ACC112 (cell line): ENCODE measurements around the gene NXNL1.

ENCODE experiments used
- H2AFZ ChIP-seq: fragments of 200-600 bp; sonication (generic); one replicate; pipeline ENCODE4 v1.6.0; 2017; ENCODE audit warnings: antibody characterized with exemption, low read length; ENCODE audit not compliant: unreplicated experiment
- H3K27ac ChIP-seq: fragments of 200-600 bp; sonication (generic); 2 replicates; pipeline ENCODE4 v1.5.1; 2014; ENCODE audit warnings: low read depth, mild to moderate bottlenecking, antibody characterized with exemption, low read length, moderate library complexity
- H3K27me3 ChIP-seq: fragments of 200-600 bp; sonication (generic); 2 replicates; pipeline ENCODE4 v1.6.1; 2014; ENCODE audit warnings: mild to moderate bottlenecking, antibody characterized with exemption, low read length, moderate library complexity, mixed read lengths; ENCODE audit not compliant: insufficient read depth
- H3K36me3 ChIP-seq: fragments of 200-600 bp; sonication (generic); 2 replicates; pipeline ENCODE4 v1.6.1; 2016; ENCODE audit warnings: mild to moderate bottlenecking, antibody characterized with exemption, low read length, moderate library complexity, mixed read lengths; ENCODE audit not compliant: insufficient read depth
- H3K4me1 ChIP-seq: fragments of 200-600 bp; sonication (generic); one replicate; pipeline ENCODE4 v1.6.1; 2016; ENCODE audit warnings: low read length, mixed read lengths; ENCODE audit not compliant: insufficient read depth, unreplicated experiment, control insufficient read depth
- H3K4me3 ChIP-seq: fragments of 200-600 bp; sonication (generic); 2 replicates; pipeline ENCODE4 v1.5.1; 2014; ENCODE audit warnings: mild to moderate bottlenecking, low read depth, low read length
- H3K79me2 ChIP-seq: fragments of 200-600 bp; sonication (generic); one replicate; pipeline ENCODE4 v1.6.0; 2016; ENCODE audit warnings: low read length; ENCODE audit not compliant: control insufficient read depth, unreplicated experiment, insufficient read depth

The NXNL1 gene

GRCh38 chr19:17497149-17497798 is 36.5 kb upstream of the NXNL1 start:
- Histone ChIP-seq H3K27me3 (no peaks in the 10 kb centered on the region), H2AFZ (no peak overlapping the region), H3K79me2 (peaks cover 4% of the 10 kb centered on the region), H3K4me1 (peaks cover 11% of the 10 kb centered on the region), H3K36me3 (no peaks in the 10 kb centered on the region; the same call in 1 of the 2 replicates), H3K27ac (no peak overlapping the region), H3K4me3 (no peak overlapping the region)

- Histone ChIP-seq H3K4me1 (peaks cover 11% of the 10 kb centered on the region), H3K27ac (no peak overlapping the region), H2AFZ (no peak overlapping the region)
These were observed 35.7 kb upstream of the NXNL1 start for GRCh38 chr19:17496337-17496997.

GRCh38 chr19:17495639-17496296 is 35.0 kb upstream of the NXNL1 start:
- Histone ChIP-seq H3K36me3 (no peaks in the 10 kb centered on the region; the same call in 1 of the 2 replicates), H2AFZ (no peak overlapping the region), H3K79me2 (peaks cover 3% of the 10 kb centered on the region), H3K4me1 (peaks cover 11% of the 10 kb centered on the region), H3K27me3 (no peaks in the 10 kb centered on the region), H3K27ac (no peak overlapping the region), H3K4me3 (no peak overlapping the region)

More at GRCh38 chr19:17496337-17496997, 35.7 kb upstream of the NXNL1 start:
- Histone ChIP-seq H3K79me2 (peaks cover 4% of the 10 kb centered on the region), H3K4me3 (no peak overlapping the region), H3K36me3 (no peaks in the 10 kb centered on the region; the same call in 1 of the 2 replicates), H3K27me3 (no peaks in the 10 kb centered on the region)

- H3K27me3 ChIP-seq, result no peaks in the 10 kb centered on the region
- H3K79me2 ChIP-seq, result no peaks in the 10 kb centered on the region
- no peaks in the 10 kb centered on the region for H3K4me1 ChIP-seq
- H3K36me3 ChIP-seq, result no peaks in the 10 kb centered on the region
- H2AFZ ChIP-seq, result no peak overlapping the region
- no peak overlapping the region for H3K27ac ChIP-seq
- no peak overlapping the region for H3K4me3 ChIP-seq
These were observed 30.6 kb upstream of the NXNL1 start for GRCh38 chr19:17491287-17491686.

- Histone ChIP-seq H3K27ac (no peak overlapping the region), H3K79me2 (no peaks in the 10 kb centered on the region), H3K4me1 (no peaks in the 10 kb centered on the region), H3K36me3 (no peaks in the 10 kb centered on the region), H3K4me3 (no peak overlapping the region), H2AFZ (no peak overlapping the region), H3K27me3 (no peaks in the 10 kb centered on the region)
These were observed 29.7 kb upstream of the NXNL1 start for GRCh38 chr19:17490411-17490810.

GRCh38 chr19:17489392-17490030 is 28.8 kb upstream of the NXNL1 start:
- Histone ChIP-seq H3K27ac (no peak overlapping the region), H2AFZ (no peak overlapping the region), H3K4me1 (no peaks in the 10 kb centered on the region), H3K36me3 (no peaks in the 10 kb centered on the region), H3K27me3 (no peaks in the 10 kb centered on the region), H3K4me3 (no peak overlapping the region), H3K79me2 (no peaks in the 10 kb centered on the region)

- H3K4me3 ChIP-seq, result no peak overlapping the region
- no peaks in the 10 kb centered on the region for H3K27me3 ChIP-seq
- no peak overlapping the region for H3K27ac ChIP-seq
- H3K79me2 ChIP-seq, result no peaks in the 10 kb centered on the region
- no peaks in the 10 kb centered on the region for H3K36me3 ChIP-seq
- H2AFZ ChIP-seq, result no peak overlapping the region
- H3K4me1 ChIP-seq, result no peaks in the 10 kb centered on the region
These were observed 28.1 kb upstream of the NXNL1 start for GRCh38 chr19:17488593-17489391.

GRCh38 chr19:17487284-17488121 is 26.8 kb upstream of the NXNL1 start:
- no peak overlapping the region for H3K27ac ChIP-seq
- no peak overlapping the region for H3K4me3 ChIP-seq
- H3K79me2 ChIP-seq, result no peaks in the 10 kb centered on the region
- no peaks in the 10 kb centered on the region for H3K27me3 ChIP-seq
- H2AFZ ChIP-seq, result no peak overlapping the region
- H3K4me1 ChIP-seq, result no peaks in the 10 kb centered on the region
- H3K36me3 ChIP-seq, result no peaks in the 10 kb centered on the region

GRCh38 chr19:17486545-17487240 is 26.0 kb upstream of the NXNL1 start:
- H3K27me3 ChIP-seq, result no peaks in the 10 kb centered on the region
- H3K27ac ChIP-seq, result no peak overlapping the region
- H3K4me1 ChIP-seq, result no peaks in the 10 kb centered on the region
- H3K36me3 ChIP-seq, result no peaks in the 10 kb centered on the region
- no peaks in the 10 kb centered on the region for H3K79me2 ChIP-seq
- no peak overlapping the region for H2AFZ ChIP-seq
- no peak overlapping the region for H3K4me3 ChIP-seq
